NCI-H2227 treated with DMSO at 0.1 percent for 48 hours (cell line): Measurements from ENCODE around the gene LIPK.

Experiments used
- DNase-seq: peaks from one replicate; lab custom pipeline; 2025; lab: John Stamatoyannopoulos, UW

Gene LIPK

DNA sequence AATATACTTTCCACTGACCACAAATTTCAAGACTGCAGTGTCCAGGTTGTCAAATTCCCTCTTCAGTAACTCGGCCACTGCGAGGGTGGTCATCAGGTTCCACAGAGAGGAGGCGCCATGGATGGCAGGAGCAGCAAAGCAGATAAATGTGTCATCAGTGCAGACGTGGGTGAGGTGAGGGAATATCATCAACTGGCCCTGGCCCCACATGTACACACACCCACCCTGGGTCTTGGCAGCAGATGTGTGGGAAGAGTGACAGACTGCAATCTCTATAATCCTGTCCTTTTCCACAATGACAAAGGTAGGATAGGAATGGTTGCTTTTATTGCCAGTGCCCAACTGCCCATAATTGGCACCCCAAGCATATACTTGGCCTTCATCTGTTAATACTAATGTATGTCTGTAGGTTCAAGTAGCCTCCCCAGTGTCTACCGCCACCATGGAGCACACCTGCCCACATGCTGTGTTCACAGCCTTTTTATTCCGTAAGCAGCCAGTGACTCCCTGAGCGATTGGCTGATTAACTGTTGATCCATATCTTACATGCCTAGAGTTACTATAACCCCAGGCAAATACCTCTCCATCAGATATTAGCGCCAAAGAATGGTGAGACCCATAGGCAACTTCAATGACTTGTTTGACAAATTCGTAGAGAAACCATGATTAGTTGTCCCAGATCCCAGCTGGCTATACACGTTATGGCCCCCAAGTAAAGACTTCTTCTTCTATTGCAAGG lies 80.2 kb downstream of the LIPK start:
- DNase-seq, result no peak

GRCh38 chr10:88787463-88787862 lies 81.4 kb downstream of the LIPK start:
- no peak for DNase-seq

DNA sequence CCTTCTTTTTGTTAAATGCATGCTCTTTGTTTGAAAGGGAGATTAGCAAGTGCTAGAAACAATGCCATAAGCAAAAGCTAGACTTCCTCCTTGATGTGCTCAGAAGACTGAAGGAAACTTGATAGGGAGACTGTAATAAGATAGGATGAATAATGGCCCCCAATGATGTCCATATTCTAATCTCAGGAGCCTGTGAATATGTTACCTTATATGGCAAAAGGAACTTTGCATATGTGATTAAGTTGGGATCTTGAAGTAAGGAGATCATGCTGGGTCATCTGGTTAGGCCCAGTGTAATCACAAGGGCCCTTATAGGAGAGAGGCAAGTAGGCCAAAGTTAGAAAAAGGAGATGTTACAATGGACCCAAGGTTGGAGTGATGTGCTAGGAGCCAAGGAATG lies 82.9 kb downstream of the LIPK start:
- DNase-seq, result no peak

- no peak for DNase-seq
Measured at GRCh38 chr10:88791924-88792323, 85.9 kb downstream of the LIPK start.

GRCh38 chr10:88792661-88793060 lies 86.6 kb downstream of the LIPK start:
- no peak for DNase-seq

DNA sequence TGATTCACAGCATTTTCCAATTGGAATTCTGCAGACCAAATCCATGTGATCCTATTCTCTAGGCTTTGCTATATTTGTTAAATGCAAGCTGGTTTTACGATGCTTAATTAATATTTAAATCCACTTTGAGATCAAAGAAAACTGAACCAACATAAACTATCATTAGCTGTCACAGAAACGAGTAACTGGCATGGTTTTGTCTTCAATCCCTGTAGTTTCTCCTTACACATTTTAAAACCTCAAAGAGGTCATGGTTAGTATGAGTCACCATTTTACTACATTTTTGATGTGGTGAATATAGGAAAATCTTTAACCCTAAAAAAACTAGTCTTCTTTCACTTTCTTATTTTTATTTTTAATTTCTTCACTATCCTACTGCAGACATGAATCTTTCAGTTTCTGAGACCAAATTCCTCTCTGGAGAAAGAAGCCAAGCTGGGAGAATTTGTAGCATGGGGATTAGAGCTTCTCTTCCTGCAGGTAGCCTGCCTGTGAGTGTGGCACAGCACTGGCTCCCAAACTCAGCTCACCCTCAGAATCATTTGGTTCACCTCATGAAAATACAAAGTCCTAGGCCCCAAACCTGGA lies 87.8 kb downstream of the LIPK start:
- DNase-seq, result no peak

GRCh38 chr10:88794731-88795130 lies 88.7 kb downstream of the LIPK start:
- no peak for DNase-seq

DNA sequence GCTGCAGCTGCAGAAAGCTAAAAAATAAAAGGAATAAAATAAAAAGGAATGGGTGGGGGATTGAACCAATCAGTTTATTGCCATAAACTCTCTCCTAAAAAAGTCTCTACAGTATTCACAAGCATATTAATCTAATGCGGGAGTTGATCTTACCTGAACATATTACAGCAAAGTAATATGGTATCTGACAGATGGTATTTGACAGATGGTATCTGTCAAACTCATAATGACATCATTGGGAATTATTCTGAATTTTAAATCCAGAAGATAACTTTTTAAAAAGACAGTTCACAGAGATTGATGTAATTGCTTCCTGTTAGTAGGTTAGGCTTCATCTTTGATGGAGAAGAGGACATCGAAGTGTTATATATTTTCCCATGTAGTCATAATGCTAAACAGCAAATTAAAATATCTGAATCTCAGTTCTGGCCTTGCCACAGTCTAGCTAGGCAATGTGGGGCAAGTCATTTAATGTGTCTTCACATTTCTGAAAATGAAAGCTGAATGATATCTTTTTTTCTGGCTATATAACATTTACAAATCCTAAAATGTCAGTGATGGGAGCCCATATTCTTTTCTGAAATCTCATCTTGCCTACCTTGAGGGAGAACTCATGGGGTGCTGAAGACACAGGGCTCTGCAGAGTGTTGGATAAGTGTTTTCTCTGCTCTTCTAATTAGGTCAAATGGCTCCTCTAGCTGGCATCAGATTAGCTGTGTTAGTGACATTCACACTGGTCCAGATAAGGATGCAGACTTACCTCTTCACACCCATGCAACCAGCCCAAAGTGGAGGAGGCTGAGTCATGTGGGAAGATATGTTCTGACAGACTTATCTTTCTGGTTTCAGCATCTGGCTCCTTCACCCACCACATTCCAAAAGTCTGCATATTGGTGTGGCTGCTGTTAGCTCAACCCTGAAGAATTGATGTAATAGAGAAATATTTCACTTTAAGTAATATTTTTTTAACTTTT lies 94.4 kb downstream of the LIPK start:
- DNase-seq, result no peak
